Measurements from ENCODE around the gene STX16.

DNA sequence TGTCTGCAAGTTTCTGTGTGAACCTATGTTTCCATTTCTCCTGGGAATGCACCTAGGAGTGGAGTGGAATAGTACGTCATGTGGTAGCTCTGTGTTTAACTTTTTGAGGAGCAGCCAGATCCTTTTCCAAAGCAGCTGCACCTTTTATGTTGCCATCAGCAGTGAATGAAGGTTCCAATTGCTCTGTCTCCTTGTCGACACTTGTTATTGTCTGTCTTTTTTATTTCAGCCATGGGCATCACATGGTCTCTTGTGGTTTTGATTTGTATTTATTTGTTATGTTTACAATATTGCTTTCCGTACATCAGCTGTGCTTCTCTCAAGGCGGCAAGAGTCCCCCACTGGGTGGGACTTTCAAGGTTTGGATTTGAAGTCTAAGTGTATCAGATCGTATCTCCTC, 33.9 kb upstream of the STX16 start:
- TF ChIP-seq, protein P1, sequence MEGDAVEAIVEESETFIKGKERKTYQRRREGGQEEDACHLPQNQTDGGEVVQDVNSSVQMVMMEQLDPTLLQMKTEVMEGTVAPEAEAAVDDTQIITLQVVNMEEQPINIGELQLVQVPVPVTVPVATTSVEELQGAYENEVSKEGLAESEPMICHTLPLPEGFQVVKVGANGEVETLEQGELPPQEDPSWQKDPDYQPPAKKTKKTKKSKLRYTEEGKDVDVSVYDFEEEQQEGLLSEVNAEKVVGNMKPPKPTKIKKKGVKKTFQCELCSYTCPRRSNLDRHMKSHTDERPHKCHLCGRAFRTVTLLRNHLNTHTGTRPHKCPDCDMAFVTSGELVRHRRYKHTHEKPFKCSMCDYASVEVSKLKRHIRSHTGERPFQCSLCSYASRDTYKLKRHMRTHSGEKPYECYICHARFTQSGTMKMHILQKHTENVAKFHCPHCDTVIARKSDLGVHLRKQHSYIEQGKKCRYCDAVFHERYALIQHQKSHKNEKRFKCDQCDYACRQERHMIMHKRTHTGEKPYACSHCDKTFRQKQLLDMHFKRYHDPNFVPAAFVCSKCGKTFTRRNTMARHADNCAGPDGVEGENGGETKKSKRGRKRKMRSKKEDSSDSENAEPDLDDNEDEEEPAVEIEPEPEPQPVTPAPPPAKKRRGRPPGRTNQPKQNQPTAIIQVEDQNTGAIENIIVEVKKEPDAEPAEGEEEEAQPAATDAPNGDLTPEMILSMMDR (IDR thresholded peaks at IDR 0.05): no peak
- no peak for TF ChIP-seq SIN3A (IDR thresholded peaks at IDR 0.05; ENCODE audit: borderline replicate concordance, insufficient read depth, low read depth, low read length)
- no peak for TF ChIP-seq POLR2AphosphoS5 (IDR thresholded peaks at IDR 0.05; ENCODE audit: low read depth, low read length)
